Progenitor cell of endocrine pancreas (in vitro differentiated cells): ENCODE results near the gene TUFM. TPM values are rescaled to one million over a fixed set of nuclear protein-coding genes. Genes with fewer than 3 reads are reported as not detected.
"Not testable (repeated sequence)": the region's sequence is repeated elsewhere in the genome, so short reads cannot be mapped to it uniquely, and the experiment has no call there.

Experiments used
- DNase-seq: peaks from one replicate; pipeline ENCODE4 v3.0.0; 2021; ENCODE audit warnings: low spot score; ENCODE audit not compliant: unreplicated experiment
- H3K27ac Mint-ChIP-seq: 2 replicates; pipeline ENCODE4 v1.8.0; 2021; ENCODE audit warnings: mild to moderate bottlenecking, moderate library complexity, mixed read lengths
- H3K27me3 Mint-ChIP-seq: 2 replicates; pipeline ENCODE4 v1.8.0; 2021; ENCODE audit warnings: mixed read lengths
- H3K36me3 Mint-ChIP-seq: 2 replicates; pipeline ENCODE4 v1.8.0; 2022; ENCODE audit warnings: mixed read lengths; ENCODE audit not compliant: insufficient read depth
- H3K4me1 Mint-ChIP-seq: 2 replicates; pipeline ENCODE4 v1.8.0; 2021; ENCODE audit warnings: low read depth, mixed read lengths
- H3K4me3 Mint-ChIP-seq: 2 replicates; pipeline ENCODE4 v1.8.0; 2021; ENCODE audit warnings: low read depth, mild to moderate bottlenecking, moderate library complexity, mixed read lengths
- H3K9me3 Mint-ChIP-seq: 2 replicates; pipeline ENCODE4 v1.8.0; 2021; ENCODE audit warnings: low read depth, mixed read lengths
- CTCF ChIP-seq: fragments of 200-600 bp; sonication (generic); IDR thresholded peaks from one replicate; pipeline ENCODE4 v1.5.0; 2021; ENCODE audit warnings: antibody characterized with exemption, mild to moderate bottlenecking; ENCODE audit not compliant: unreplicated experiment
- long read RNA-seq: library from polyadenylated mRNA; unstranded; transcript quantifications from one replicate; pipeline ENCODE4 v2.0.0, GENCODE V29; 2020
- total RNA-seq: library from RNA; stranded (reverse); gene quantifications from 2 replicates; pipeline ENCODE4 v1.2.1, GENCODE V29; 2021

Gene TUFM
- 158 and 168 TPM in 2 replicates for total RNA-seq
- long read RNA-seq, transcript TUFM-201 (10 exons, 2,071 nt) = major isoform, 698 of 788 reads
- long read RNA-seq, partial matches to known transcripts = 9 of 788 reads
- long read RNA-seq, other reads (novel, unspliced or antisense) = 80 of 788 reads

GRCh38 chr16:28846080-28846932 lies at the start of gene TUFM:
Gene TUFM, minus strand, starts transcription at chr16:28846348. Its CDS starts 79 bp downstream, at chr16:28846269.
- no peaks in the 10 kb centered on the region for H3K9me3 Mint-ChIP-seq
- peaks cover 9% of the 10 kb centered on the region for H3K36me3 Mint-ChIP-seq
- TF ChIP-seq CTCF = peak; percentile 70
- no peaks in the 10 kb centered on the region for H3K27me3 Mint-ChIP-seq
- H3K4me1 Mint-ChIP-seq = peaks cover 17% of the 10 kb centered on the region
- H3K27ac Mint-ChIP-seq = peak within 1 kb of the TSS; percentile 95
- DNase-seq = peak; percentile 91
- peak within 1 kb of the TSS; percentile 95 for H3K4me3 Mint-ChIP-seq

- Mint-ChIP-seq H3K9me3 (no peaks in the 10 kb centered on the region), H3K27me3 (no peaks in the 10 kb centered on the region), H3K27ac (no peak overlapping the region), H3K36me3 (no peaks in the 10 kb centered on the region), H3K4me3 (no peak overlapping the region), H3K4me1 (no peaks in the 10 kb centered on the region)
- DNase-seq = no peak
- no peak for TF ChIP-seq CTCF
These were observed 49.5 kb upstream of the TUFM start for GRCh38 chr16:28895609-28896008.

GRCh38 chr16:28893291-28893690 lies 47.1 kb upstream of the TUFM start:
- TF ChIP-seq CTCF = no peak
- no peaks in the 10 kb centered on the region for H3K27me3 Mint-ChIP-seq
- no peaks in the 10 kb centered on the region for H3K4me1 Mint-ChIP-seq
- no peak for DNase-seq
- H3K4me3 Mint-ChIP-seq = no peak overlapping the region
- no peak overlapping the region for H3K27ac Mint-ChIP-seq
- H3K36me3 Mint-ChIP-seq = no peaks in the 10 kb centered on the region
- no peaks in the 10 kb centered on the region for H3K9me3 Mint-ChIP-seq

GRCh38 chr16:28891964-28892890 lies 46.1 kb upstream of the TUFM start:
- TF ChIP-seq CTCF = no peak
- Mint-ChIP-seq H3K27me3 (no peaks in the 10 kb centered on the region), H3K9me3 (no peaks in the 10 kb centered on the region), H3K4me1 (no peaks in the 10 kb centered on the region), H3K4me3 (no peak overlapping the region), H3K36me3 (no peaks in the 10 kb centered on the region), H3K27ac (peak overlapping the region; percentile 41)
- DNase-seq = no peak

GRCh38 chr16:28890355-28890754 lies 44.2 kb upstream of the TUFM start:
- not testable (repeated sequence) for H3K27ac Mint-ChIP-seq, H3K4me3 Mint-ChIP-seq, H3K4me1 Mint-ChIP-seq, DNase-seq, H3K36me3 Mint-ChIP-seq, H3K9me3 Mint-ChIP-seq, H3K27me3 Mint-ChIP-seq
